Epithelial cell of proximal tubule (primary cell): ENCODE results near the gene ILDR2. TPM values are rescaled to one million over a fixed set of nuclear protein-coding genes. Genes with fewer than 3 reads are reported as not detected.
A peak's percentile ranks its signal among the peaks of the same experiment; 100 is the strongest.

ENCODE experiments used
- DNase-seq: peaks from one replicate; pipeline ENCODE4 v3.0.0-alpha.2; 2011; ENCODE audit warnings: low read depth
- H3K4me3 ChIP-seq: 2 replicates; pipeline ENCODE4 v1.5.1; 2011; ENCODE audit warnings: low read depth, mild to moderate bottlenecking, low read length
- total RNA-seq: library from RNA; depleted of rRNA; stranded (reverse); fragments of >200 nt; gene quantifications from 2 replicates; pipeline ENCODE4 v1.2.3, GENCODE V29; 2015
- TF ChIP-seq, protein P1 (sequence below): conservative IDR thresholded peaks from 2 replicates; pipeline ENCODE4 v1.5.1; 2012; ENCODE audit warnings: low read depth, mild to moderate bottlenecking, low read length

ILDR2 gene
- total RNA-seq, 1 donor from 2014 or later, result 0.86 TPM

DNA sequence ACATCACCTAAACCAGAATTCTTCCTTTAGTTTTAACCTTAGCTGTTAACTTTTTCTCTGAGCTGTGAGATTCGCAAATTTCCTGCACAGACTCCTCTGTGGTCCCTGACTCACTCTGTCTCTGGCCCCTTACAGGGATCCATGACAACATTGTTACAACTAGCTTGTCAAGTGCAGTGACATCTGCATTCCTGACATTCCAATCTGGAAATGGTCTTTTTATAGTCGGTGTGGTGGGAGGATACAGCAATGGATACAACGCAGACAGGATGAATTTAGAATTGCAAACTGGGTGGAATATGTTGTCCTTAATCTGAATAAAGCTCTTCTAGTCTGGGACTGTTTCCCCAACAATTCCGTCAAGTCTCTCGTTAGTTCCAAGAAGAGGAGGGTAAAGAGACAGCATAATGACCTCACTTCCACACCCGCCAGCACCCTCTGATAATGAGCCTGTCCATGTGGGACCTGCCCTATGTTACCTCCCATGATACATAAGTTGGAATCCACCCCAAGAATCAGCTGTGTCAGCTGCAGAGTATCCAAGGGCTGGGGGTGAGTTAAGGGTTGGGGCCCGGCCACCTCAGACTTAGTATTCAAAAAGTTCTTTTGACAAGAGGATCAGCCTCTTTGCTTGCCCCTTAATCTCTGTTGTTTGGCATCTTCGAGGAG lies 49.4 kb downstream of the ILDR2 start:
- no peak for DNase-seq
- TF ChIP-seq, protein P1, sequence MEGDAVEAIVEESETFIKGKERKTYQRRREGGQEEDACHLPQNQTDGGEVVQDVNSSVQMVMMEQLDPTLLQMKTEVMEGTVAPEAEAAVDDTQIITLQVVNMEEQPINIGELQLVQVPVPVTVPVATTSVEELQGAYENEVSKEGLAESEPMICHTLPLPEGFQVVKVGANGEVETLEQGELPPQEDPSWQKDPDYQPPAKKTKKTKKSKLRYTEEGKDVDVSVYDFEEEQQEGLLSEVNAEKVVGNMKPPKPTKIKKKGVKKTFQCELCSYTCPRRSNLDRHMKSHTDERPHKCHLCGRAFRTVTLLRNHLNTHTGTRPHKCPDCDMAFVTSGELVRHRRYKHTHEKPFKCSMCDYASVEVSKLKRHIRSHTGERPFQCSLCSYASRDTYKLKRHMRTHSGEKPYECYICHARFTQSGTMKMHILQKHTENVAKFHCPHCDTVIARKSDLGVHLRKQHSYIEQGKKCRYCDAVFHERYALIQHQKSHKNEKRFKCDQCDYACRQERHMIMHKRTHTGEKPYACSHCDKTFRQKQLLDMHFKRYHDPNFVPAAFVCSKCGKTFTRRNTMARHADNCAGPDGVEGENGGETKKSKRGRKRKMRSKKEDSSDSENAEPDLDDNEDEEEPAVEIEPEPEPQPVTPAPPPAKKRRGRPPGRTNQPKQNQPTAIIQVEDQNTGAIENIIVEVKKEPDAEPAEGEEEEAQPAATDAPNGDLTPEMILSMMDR, result no peak
- H3K4me3 ChIP-seq, result no peak overlapping the region

DNA sequence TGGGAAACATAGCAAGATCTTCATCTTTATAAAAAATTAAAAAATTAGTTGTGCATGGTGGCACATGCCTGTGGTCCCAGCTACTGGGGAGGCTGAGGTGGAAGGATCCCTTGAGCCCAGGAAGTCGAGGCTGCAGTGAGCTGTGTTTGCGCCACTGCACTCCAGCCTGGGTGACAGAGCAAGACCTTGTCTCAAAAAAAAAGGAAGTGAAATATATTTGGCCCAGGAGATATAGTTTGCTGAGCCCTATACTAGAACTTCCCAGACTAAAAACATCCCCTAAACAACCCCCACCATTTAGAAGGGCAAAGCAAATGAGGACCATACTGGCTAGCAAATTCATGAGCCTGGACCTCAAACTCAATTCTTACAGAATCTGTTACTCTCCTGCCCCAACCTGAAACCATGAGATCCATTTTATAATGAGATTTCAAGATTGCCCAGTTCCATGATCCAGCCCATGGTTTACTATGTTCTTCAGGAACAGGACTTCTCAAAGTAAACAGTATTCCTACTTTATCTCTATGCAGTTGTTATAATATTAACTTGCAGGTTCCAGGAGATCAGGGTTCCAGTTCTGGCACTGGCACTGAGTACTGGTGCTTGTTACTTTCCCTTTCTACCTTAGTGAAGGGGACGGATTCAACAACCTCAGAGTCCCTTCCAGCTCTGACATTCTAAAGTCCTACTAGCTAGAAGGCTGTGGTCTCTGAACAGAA lies 50.4 kb downstream of the ILDR2 start:
- TF ChIP-seq, protein P1, result no peak
- H3K4me3 ChIP-seq, result no peak overlapping the region
- no peak for DNase-seq

DNA sequence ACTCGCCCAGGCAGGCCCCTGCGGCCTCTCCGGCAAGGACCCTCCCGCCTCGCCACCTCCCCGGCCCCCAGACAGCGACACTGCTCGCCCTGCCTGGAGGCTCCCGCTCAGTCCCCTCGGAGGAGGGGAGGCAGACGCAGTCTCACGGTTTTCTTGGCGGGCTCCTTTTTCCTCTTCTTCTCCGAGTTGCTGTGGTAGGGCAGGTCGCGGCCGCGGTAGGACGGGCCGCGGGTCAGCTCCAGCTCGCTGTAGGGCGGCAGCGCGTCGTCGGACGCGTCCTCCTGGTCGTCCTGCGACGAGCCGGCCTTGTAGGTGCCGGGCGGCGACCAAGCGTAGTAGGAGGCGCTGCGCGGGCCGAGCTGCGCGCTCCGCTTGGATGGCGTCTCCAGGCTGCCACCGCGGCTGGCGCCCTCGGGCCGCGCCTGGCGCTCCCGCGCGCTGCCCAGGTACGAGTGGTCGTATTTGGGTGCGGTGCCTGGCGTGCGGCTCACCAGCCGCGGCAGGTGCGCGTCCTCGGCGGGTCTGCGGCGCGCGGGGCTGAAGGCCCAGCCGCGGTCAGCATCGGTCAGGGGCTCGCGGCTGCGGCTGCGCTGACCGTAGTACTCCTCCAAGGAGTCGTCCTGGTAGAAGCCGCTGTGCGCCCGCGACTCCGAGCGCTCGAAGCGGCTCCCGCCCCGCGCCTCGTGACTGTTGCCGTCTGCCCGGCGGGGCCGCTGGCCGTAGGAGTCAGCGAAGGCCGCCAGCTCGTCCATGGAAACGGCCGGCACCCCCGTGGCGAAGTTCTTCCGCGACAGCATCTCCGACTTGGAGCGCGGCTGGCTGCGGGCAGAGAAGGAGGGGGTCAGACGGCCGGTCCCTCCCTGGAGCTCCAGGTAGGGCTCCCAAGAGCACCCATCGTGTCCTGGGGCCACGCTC lies 54.5 kb downstream of the ILDR2 start:
- DNase-seq, result no peak
- TF ChIP-seq, protein P1, result no peak
- H3K4me3 ChIP-seq, result peak overlapping the region; percentile 45

DNA sequence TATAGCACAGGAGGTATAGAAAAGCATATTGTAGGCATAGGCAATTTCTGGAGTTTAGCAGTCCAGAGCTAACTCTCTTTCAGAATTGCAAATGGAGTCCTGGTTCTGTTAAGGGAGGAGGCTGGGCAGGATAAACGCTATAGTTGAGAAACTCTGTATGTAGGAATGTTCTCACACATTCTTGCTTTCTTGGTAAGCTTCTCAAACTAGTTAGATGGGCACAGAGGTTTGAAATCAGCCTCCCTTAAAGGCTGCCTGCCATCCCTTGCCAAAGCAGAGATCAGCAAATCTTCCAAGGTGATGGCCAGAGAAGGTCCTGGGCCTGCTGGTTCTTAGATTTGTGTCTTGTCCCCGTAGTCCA lies 56.4 kb downstream of the ILDR2 start:
- TF ChIP-seq, protein P1, result no peak
- DNase-seq, result no peak
- H3K4me3 ChIP-seq, result no peak overlapping the region

DNA sequence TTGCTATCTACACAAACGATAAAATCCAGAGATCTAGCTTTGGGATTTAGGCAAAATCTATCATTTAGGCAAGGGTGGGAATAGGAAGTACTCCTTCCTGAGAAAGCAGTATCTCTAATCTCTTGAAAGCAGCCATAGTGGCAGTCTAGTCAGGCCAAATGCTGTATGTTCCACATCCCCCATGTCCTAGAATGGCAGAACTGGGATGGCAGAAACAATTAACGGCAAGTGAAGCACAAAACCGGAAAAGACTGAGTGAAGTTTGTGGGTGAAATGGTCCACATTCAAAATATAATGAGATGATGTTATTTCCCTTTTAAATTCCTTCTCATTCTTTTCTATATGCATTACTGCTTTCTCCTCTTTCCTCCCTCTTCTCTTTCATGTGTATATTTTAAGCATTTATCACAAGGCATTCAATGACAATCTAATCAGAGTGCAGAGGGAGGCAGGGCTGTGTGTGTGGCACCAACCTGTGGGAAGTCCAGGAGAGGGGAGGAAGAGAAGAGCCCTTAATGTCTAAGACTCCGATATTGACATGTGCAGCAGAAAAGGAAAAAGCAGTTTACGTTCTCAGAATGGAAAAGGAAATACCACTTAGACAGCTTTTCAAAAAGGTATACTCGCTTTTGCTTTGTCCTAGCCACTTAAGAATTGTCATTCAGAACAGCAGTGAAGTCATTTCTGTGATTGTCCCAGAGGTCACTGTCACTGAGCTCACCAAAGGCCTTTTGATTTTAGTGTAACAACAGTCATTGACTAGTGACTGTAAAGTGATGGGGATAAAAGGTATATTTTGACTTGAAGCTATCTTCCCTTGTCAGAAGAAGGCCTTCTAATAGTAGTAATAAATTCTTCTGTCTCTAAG lies 57.0 kb downstream of the ILDR2 start:
- no peak overlapping the region for H3K4me3 ChIP-seq
- TF ChIP-seq, protein P1, result no peak
- no peak for DNase-seq

DNA sequence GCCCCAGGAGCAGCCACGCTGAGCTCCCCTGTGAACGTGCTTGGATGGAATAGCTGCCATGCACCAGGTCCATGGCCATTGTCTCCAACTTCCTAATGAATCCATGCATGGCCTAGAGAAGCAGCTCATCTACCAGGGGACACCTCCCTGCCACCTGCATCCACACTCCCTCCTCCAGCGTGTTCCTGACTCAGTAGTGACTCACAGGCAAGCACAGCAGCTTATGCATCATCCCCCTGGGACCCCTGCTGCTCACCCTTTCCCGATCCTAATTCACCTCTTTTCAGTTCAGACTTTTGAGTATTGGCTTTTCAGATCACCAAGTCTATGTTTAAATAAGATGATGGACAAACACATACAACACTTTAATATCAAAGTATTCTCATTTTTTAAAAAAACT lies 59.4 kb downstream of the ILDR2 start:
- no peak overlapping the region for H3K4me3 ChIP-seq
- DNase-seq, result no peak
- TF ChIP-seq, protein P1, result no peak
